ENCODE results near the gene PPIF.

The PPIF gene

GRCh38 chr10:79314761-79315601 lies 32.3 kb upstream of the PPIF start:
- DNase-seq, result no peak

- no peak for DNase-seq
Observed at GRCh38 chr10:79315602-79315920, 31.7 kb upstream of the PPIF start.

- DNase-seq, result no peak
Observed at GRCh38 chr10:79316671-79317431, 30.4 kb upstream of the PPIF start.

- DNase-seq, result no peak
Observed at GRCh38 chr10:79318369-79318768, 28.9 kb upstream of the PPIF start.

- DNase-seq, result no peak
Observed at GRCh38 chr10:79319115-79319771, 28.0 kb upstream of the PPIF start.

- no peak for DNase-seq
Observed at GRCh38 chr10:79320316-79320715, 27.0 kb upstream of the PPIF start.

- no peak for DNase-seq
Observed at GRCh38 chr10:79320820-79321493, 26.3 kb upstream of the PPIF start.

- no peak for DNase-seq
Observed at GRCh38 chr10:79321494-79321882, 25.8 kb upstream of the PPIF start.

- DNase-seq, result peak; percentile 33
Observed at GRCh38 chr10:79321951-79322350, 25.3 kb upstream of the PPIF start.

GRCh38 chr10:79322616-79323543 lies 24.4 kb upstream of the PPIF start:
- DNase-seq, result no peak

GRCh38 chr10:79323602-79324001 lies 23.7 kb upstream of the PPIF start:
- no peak for DNase-seq

GRCh38 chr10:79324032-79324695 lies 23.1 kb upstream of the PPIF start:
- no peak for DNase-seq

GRCh38 chr10:79326361-79327089 lies 20.7 kb upstream of the PPIF start:
- DNase-seq, result no peak

GRCh38 chr10:79327090-79327457 lies 20.2 kb upstream of the PPIF start:
- DNase-seq, result no peak

- no peak for DNase-seq
Observed at GRCh38 chr10:79328147-79328701, 19.0 kb upstream of the PPIF start.

GRCh38 chr10:79328737-79329504 lies 18.3 kb upstream of the PPIF start:
- DNase-seq, result no peak

GRCh38 chr10:79329529-79329928 lies 17.7 kb upstream of the PPIF start:
- DNase-seq, result no peak

GRCh38 chr10:79331226-79331625 lies 16.0 kb upstream of the PPIF start:
- DNase-seq, result no peak

GRCh38 chr10:79331709-79332108 lies 15.6 kb upstream of the PPIF start:
- DNase-seq, result peak; percentile 70

Data from NCI-H2171 treated with DMSO at 0.1 percent for 48 hours (cell line).